ENCODE measurements around the gene CEP128.

DNA sequence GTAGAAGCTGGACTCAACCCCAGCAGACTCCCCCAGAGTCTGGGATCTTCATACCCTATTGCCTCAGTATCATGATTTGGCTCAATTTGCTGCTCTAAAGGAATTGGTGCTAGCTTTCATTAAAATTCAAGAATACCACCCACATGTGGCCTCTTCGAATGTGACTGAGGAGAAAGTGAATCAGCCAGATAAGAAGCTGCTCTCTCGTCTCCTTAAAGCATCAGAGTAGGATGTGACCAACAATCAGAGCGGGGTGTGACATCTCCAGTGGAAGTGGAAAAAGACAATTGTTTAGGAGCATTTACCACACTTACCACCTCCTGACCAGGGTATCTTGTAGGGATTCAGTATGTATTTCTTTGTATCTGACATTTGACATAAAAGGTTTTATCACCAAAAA is 452.0 kb downstream of the CEP128 start:
- TF ChIP-seq EZH2 (IDR thresholded peaks at IDR 0.05; ENCODE audit: insufficient read depth, poor library complexity, severe bottlenecking) (no peak), EZH2phosphoT487 (IDR thresholded peaks at IDR 0.05; ENCODE audit: insufficient read depth, low read depth) (no peak)
